DMS153 treated with DMSO at 0.1 percent for 48 hours (cell line): ENCODE results near the gene CELF4.

Source experiments
- DNase-seq: peaks from one replicate; lab custom pipeline; 2025; ENCODE audit not compliant: unreplicated experiment; lab: John Stamatoyannopoulos, UW

CELF4 gene

GRCh38 chr18:37447962-37448888, 117.4 kb downstream of the CELF4 start:
- no peak for DNase-seq

- DNase-seq: no peak
Observed at GRCh38 chr18:37445836-37446235, 119.8 kb downstream of the CELF4 start.

- DNase-seq: no peak
Observed at GRCh38 chr18:37445368-37445767, 120.2 kb downstream of the CELF4 start.

GRCh38 chr18:37443325-37444055, 122.1 kb downstream of the CELF4 start:
- DNase-seq: no peak

GRCh38 chr18:37442477-37442876, 123.1 kb downstream of the CELF4 start:
- no peak for DNase-seq

- no peak for DNase-seq
Observed at GRCh38 chr18:37441821-37442220, 123.8 kb downstream of the CELF4 start.

GRCh38 chr18:37440206-37440605, 125.4 kb downstream of the CELF4 start:
- no peak for DNase-seq

GRCh38 chr18:37438417-37439180, 127.0 kb downstream of the CELF4 start:
- DNase-seq: no peak

- DNase-seq: no peak
Observed at GRCh38 chr18:37435996-37436395, 129.6 kb downstream of the CELF4 start.

GRCh38 chr18:37435150-37435867, 130.3 kb downstream of the CELF4 start:
- no peak for DNase-seq

- DNase-seq: no peak
Observed at GRCh38 chr18:37434161-37434860, 131.3 kb downstream of the CELF4 start.

GRCh38 chr18:37432436-37433195, 133.0 kb downstream of the CELF4 start:
- DNase-seq: no peak

- DNase-seq: no peak
Observed at GRCh38 chr18:37430357-37431076, 135.1 kb downstream of the CELF4 start.

GRCh38 chr18:37429791-37430190, 135.8 kb downstream of the CELF4 start:
- DNase-seq: no peak

GRCh38 chr18:37428288-37428974, 137.2 kb downstream of the CELF4 start:
- DNase-seq: no peak

GRCh38 chr18:37426586-37426985, 139.0 kb downstream of the CELF4 start:
- no peak for DNase-seq

GRCh38 chr18:37425222-37425621, 140.4 kb downstream of the CELF4 start:
- no peak for DNase-seq

- no peak for DNase-seq
Observed at GRCh38 chr18:37424507-37424906, 141.1 kb downstream of the CELF4 start.
